HepG2 (cell line): ENCODE results near the gene SSNA1. TPM values are rescaled to one million over a fixed set of nuclear protein-coding genes. Genes with fewer than 3 reads are reported as not detected.

Experiments used
- ATF2 ChIP-seq: sonication (generic); formaldehyde crosslinking; IDR thresholded peaks from 2 replicates; pipeline ENCODE4 v1.4.0; 2020; ENCODE audit warnings: missing genetic modification reagents
- BCLAF1 ChIP-seq: fragments of 450-650 bp; IDR thresholded peaks from 2 replicates; pipeline ENCODE4 v1.6.1; 2017; ENCODE audit warnings: mild to moderate bottlenecking
- CBX5 ChIP-seq: sonication (generic); formaldehyde crosslinking; IDR thresholded peaks from 2 replicates; pipeline ENCODE4 v1.4.0; 2020; ENCODE audit warnings: missing genetic modification reagents, borderline replicate concordance
- FIP1L1 ChIP-seq: fragments of 200-400 bp; formaldehyde crosslinking; IDR thresholded peaks from 2 replicates; pipeline ENCODE4 v1.6.1; 2018; ENCODE audit warnings: low read depth, mild to moderate bottlenecking, low read length, moderate library complexity, borderline replicate concordance; ENCODE audit not compliant: insufficient read depth
- FOXA3 ChIP-seq: IDR thresholded peaks from 2 replicates; pipeline ENCODE4 v1.6.1; 2016; ENCODE audit warnings: missing genetic modification reagents, missing compliant biosample characterization
- KDM6A ChIP-seq: IDR thresholded peaks from 2 replicates; pipeline ENCODE4 v1.6.1; 2016; ENCODE audit warnings: low read depth
- MNT ChIP-seq: fragments of 450-650 bp; IDR thresholded peaks from 2 replicates; pipeline ENCODE4 v1.6.1; 2016
- NR1H2 ChIP-seq: sonication (generic); formaldehyde crosslinking; IDR thresholded peaks from 2 replicates; pipeline ENCODE4 v1.8.1; 2022; ENCODE audit warnings: low read depth, missing genetic modification reagents, borderline replicate concordance
- PAWR ChIP-seq: sonication (generic); formaldehyde crosslinking; IDR thresholded peaks from 2 replicates; pipeline ENCODE4 v1.4.0; 2020; ENCODE audit warnings: missing genetic modification reagents, mild to moderate bottlenecking, borderline replicate concordance
- SP1 ChIP-seq, 2 experiments: fragments of 450-650 bp in 1 of 2; sonication (generic) in 1 of 2; formaldehyde crosslinking in 1 of 2; IDR thresholded peaks; 2 replicates each; pipeline versions ENCODE4 v1.4.0 to v1.6.1; 2016 to 2020; ENCODE audit warnings: missing genetic modification reagents in 1 of 2
- SUZ12 ChIP-seq: fragments of 150-350 bp; IDR thresholded peaks from 2 replicates; pipeline ENCODE4 v1.6.1; 2014; ENCODE audit warnings: low read depth, low read length
- XBP1 ChIP-seq: sonication (generic); formaldehyde crosslinking; IDR thresholded peaks from 2 replicates; pipeline ENCODE4 v1.5.0; 2020; ENCODE audit warnings: missing genetic modification reagents
- YEATS4 ChIP-seq: sonication (generic); formaldehyde crosslinking; IDR thresholded peaks from 2 replicates; pipeline ENCODE4 v1.4.0; 2020; ENCODE audit warnings: missing genetic modification reagents, borderline replicate concordance
- ZFP62 ChIP-seq: sonication (generic); formaldehyde crosslinking; IDR thresholded peaks from 2 replicates; pipeline ENCODE4 v1.4.0; 2020; ENCODE audit warnings: missing genetic modification reagents
- ZMYM2 ChIP-seq: sonication (generic); formaldehyde crosslinking; IDR thresholded peaks from 2 replicates; pipeline ENCODE4 v1.8.0; 2022; ENCODE audit warnings: mild to moderate bottlenecking, missing genetic modification reagents
- ZNF513 ChIP-seq: sonication (generic); formaldehyde crosslinking; conservative IDR thresholded peaks from 2 replicates; pipeline ENCODE4 v1.5.0; 2020; ENCODE audit warnings: missing genetic modification reagents
- ZNF703 ChIP-seq: sonication (generic); formaldehyde crosslinking; IDR thresholded peaks from 2 replicates; pipeline ENCODE4 v1.5.1; 2020; ENCODE audit warnings: missing genetic modification reagents, mild to moderate bottlenecking, moderate library complexity, borderline replicate concordance
- ZNF841 ChIP-seq: sonication (generic); formaldehyde crosslinking; IDR thresholded peaks from 2 replicates; pipeline ENCODE4 v1.8.1; 2023; ENCODE audit warnings: missing genetic modification reagents, borderline replicate concordance
- ZXDC ChIP-seq: sonication (generic); formaldehyde crosslinking; IDR thresholded peaks from 2 replicates; pipeline ENCODE4 v1.5.0; 2020; ENCODE audit warnings: mild to moderate bottlenecking, missing genetic modification reagents
- polyA plus RNA-seq, 8 experiments: library from polyadenylated mRNA; depleted of rRNA in 3 of 8; stranded (reverse) in 7 of 8; unstranded in 1 of 8; fragments of >200 nt; fragmentation: Illumina TruSeq in 4 of 8; extraction: Trizol in 4 of 8; gene quantifications; 2 replicates each; pipeline versions ENCODE4 v1.2.1 to v1.2.3, GENCODE V29; 2011 to 2016; ENCODE audit warnings: low read depth in 4 of 8, missing spikeins in 1 of 8, mixed read lengths in 1 of 8; ENCODE audit not compliant: insufficient read depth in 1 of 8
- total RNA-seq, 5 experiments: library from RNA; depleted of rRNA; stranded (reverse); fragments of >200 nt; fragmentation: Illumina TruSeq; extraction: Trizol; gene quantifications; 2 replicates each; pipeline ENCODE4 v1.2.3, GENCODE V29; 2016; ENCODE audit warnings: low read depth in 1 of 5

Gene SSNA1
- total and polyA plus RNA-seq, 2 of the 13 experiments (the other 11 are each of a cell fraction or from before 2014, with no cell fraction given), result 35.9 to 49.4 TPM

- TF ChIP-seq ZNF841 (CRISPR knock-in tag) (no peak), ZNF513 (no peak), ZMYM2 (CRISPR knock-in tag) (0 out of 2 replicates have a peak, but pooled peaks have one; percentile 25), ZXDC (CRISPR knock-in tag) (no peak), SP1 (IDR thresholded peaks at IDR 0.05) (no peak), SP1 (CRISPR knock-in tag; IDR thresholded peaks at IDR 0.05) (no peak), YEATS4 (CRISPR knock-in tag) (no peak), CBX5 (CRISPR knock-in tag) (no peak), MNT (0 out of 2 replicates have a peak, but pooled peaks have one; percentile 4), ZNF703 (no peak), SUZ12 (no peak), ATF2 (CRISPR knock-in tag) (no peak), BCLAF1 (no peak), FOXA3 (CRISPR knock-in tag) (peak; percentile 34; the same call in 1 of the 2 replicates), XBP1 (CRISPR knock-in tag) (no peak), ZFP62 (CRISPR knock-in tag) (no peak), FIP1L1 (no peak), KDM6A (CRISPR knock-in tag) (no peak), PAWR (CRISPR knock-in tag) (no peak), NR1H2 (no peak)
Observed at GRCh38 chr9:137235424-137236237, 47.2 kb downstream of the SSNA1 start (continued).
